ENCODE measurements around the gene C1QTNF9B. TPM values are rescaled to one million over a fixed set of nuclear protein-coding genes. Genes with fewer than 3 reads are reported as not detected.

The C1QTNF9B gene
- total RNA-seq, 1 donor from 2014 or later = not detected

- no peak for DNase-seq
- H3K9me3 ChIP-seq = no peaks in the 10 kb centered on the region
- peak; percentile 60 to 83 for ATAC-seq
- H3K36me3 ChIP-seq = peaks cover under 1% of the 10 kb centered on the region
- H3K4me1 ChIP-seq = peaks cover 26% of the 10 kb centered on the region
- no peaks in the 10 kb centered on the region for H3K27me3 ChIP-seq (ENCODE audit: low read depth)
- intact Hi-C loops (cut with DNase I) = no loop called here
- no peak overlapping the region for H3K4me3 ChIP-seq
- TF ChIP-seq, protein P1, sequence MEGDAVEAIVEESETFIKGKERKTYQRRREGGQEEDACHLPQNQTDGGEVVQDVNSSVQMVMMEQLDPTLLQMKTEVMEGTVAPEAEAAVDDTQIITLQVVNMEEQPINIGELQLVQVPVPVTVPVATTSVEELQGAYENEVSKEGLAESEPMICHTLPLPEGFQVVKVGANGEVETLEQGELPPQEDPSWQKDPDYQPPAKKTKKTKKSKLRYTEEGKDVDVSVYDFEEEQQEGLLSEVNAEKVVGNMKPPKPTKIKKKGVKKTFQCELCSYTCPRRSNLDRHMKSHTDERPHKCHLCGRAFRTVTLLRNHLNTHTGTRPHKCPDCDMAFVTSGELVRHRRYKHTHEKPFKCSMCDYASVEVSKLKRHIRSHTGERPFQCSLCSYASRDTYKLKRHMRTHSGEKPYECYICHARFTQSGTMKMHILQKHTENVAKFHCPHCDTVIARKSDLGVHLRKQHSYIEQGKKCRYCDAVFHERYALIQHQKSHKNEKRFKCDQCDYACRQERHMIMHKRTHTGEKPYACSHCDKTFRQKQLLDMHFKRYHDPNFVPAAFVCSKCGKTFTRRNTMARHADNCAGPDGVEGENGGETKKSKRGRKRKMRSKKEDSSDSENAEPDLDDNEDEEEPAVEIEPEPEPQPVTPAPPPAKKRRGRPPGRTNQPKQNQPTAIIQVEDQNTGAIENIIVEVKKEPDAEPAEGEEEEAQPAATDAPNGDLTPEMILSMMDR (IDR thresholded peaks at IDR 0.05) = no peak
- no peak overlapping the region for H3K27ac ChIP-seq
These were observed 30.2 kb downstream of the C1QTNF9B start for GRCh38 chr13:23867027-23867491.

- Histone ChIP-seq H3K4me3 (no peak overlapping the region), H3K36me3 (peaks cover 6% of the 10 kb centered on the region), H3K9me3 (no peaks in the 10 kb centered on the region), H3K27ac (no peak overlapping the region), H3K27me3 (ENCODE audit: low read depth) (no peaks in the 10 kb centered on the region), H3K4me1 (peaks cover 25% of the 10 kb centered on the region)
- intact Hi-C loops (cut with DNase I) = no loop called here
- DNase-seq (no peak), ATAC-seq (peak in 1 of 2 donors; percentile 40)
- TF ChIP-seq, protein P1 (IDR thresholded peaks at IDR 0.05) = no peak
These were observed 30.8 kb downstream of the C1QTNF9B start for GRCh38 chr13:23866420-23867026.

DNA sequence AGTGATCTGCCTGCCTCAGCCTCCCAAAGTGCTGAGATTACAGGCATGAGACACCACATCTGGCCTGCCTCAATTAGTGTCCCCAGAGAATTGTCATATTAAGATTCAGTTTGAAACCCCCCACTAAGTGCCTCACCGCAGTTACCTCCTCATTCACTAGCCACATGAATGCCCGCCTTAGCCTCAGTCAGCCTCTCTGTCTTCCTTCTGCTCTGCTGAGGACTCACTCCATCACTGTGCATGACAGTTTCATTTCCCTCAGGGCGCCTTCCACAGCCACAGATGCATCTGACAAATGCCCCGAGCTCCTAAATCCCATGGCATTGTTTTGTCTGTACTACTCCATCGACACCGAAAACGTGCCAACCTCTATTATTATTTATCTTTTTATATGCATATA, 31.4 kb downstream of the C1QTNF9B start:
- H3K4me1 ChIP-seq = peaks cover 19% of the 10 kb centered on the region
- no peaks in the 10 kb centered on the region for H3K9me3 ChIP-seq
- H3K36me3 ChIP-seq = peaks cover 10% of the 10 kb centered on the region
- H3K27ac ChIP-seq = no peak overlapping the region
- DNase-seq (no peak), ATAC-seq (peak in 1 of 2 donors; percentile 8)
- intact Hi-C loops (cut with DNase I) = no loop called here
- no peak overlapping the region for H3K4me3 ChIP-seq
- no peaks in the 10 kb centered on the region for H3K27me3 ChIP-seq (ENCODE audit: low read depth)
- TF ChIP-seq, protein P1 (IDR thresholded peaks at IDR 0.05) = no peak

GRCh38 chr13:23865026-23865425, 32.3 kb downstream of the C1QTNF9B start:
- H3K36me3 ChIP-seq = peaks cover 10% of the 10 kb centered on the region
- peaks cover 14% of the 10 kb centered on the region for H3K4me1 ChIP-seq
- no peaks in the 10 kb centered on the region for H3K27me3 ChIP-seq (ENCODE audit: low read depth)
- H3K4me3 ChIP-seq = no peak overlapping the region
- intact Hi-C loops (cut with DNase I) = no loop called here
- ATAC-seq = no peak
- no peak overlapping the region for H3K27ac ChIP-seq
- TF ChIP-seq, protein P1 (IDR thresholded peaks at IDR 0.05) = no peak
- no peak for DNase-seq
- no peaks in the 10 kb centered on the region for H3K9me3 ChIP-seq

- intact Hi-C loops (cut with DNase I) = no loop called here
- Histone ChIP-seq H3K27ac (no peak overlapping the region), H3K36me3 (peaks cover 10% of the 10 kb centered on the region), H3K27me3 (ENCODE audit: low read depth) (no peaks in the 10 kb centered on the region), H3K9me3 (no peaks in the 10 kb centered on the region), H3K4me1 (no peaks in the 10 kb centered on the region), H3K4me3 (no peak overlapping the region)
- TF ChIP-seq, protein P1 (IDR thresholded peaks at IDR 0.05) = no peak
- no peak for DNase-seq
- ATAC-seq = no peak
These were observed 36.0 kb downstream of the C1QTNF9B start for GRCh38 chr13:23861310-23861709.
